Measurements from ENCODE around the gene VPS54.
"Not testable (repeated sequence)": the region's sequence is repeated elsewhere in the genome, so short reads cannot be mapped to it uniquely, and the experiment has no call there.

The VPS54 gene

DNA sequence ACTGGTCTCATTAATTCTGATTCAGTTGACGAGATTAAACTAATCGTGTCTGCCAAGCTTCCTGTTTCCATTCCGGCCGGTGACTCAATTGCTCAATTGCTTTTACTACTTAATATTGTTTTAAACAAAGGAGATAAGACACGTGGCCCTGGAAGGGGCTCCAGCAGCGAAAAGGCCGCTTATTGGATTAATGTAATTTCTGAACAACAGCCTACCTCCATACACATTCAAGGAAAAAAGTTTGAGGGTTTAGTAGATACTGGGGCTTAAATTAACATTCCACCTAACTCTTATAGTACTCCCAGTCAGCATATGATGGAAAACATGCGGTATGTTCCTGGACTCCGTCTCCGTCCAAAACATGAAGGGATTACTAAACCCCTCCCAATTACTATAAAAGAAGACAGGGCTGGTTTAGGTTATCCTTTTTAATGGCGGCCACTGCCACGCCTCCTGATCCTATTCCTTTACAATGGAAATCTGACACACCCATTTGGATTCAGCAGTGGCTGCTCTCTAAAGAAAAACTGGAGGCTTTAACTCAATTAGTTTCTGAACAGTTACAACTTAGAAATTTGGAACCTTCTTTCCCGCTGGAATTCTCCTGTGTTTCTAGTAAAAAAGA lies 27.1 kb downstream of the VPS54 start:
- H3K4me3 ChIP-seq (ENCODE audit: low read length): no peak overlapping the region
- DNase-seq (ENCODE audit: low read depth): no peak
- no peak for TF ChIP-seq CTCF (IDR thresholded peaks at IDR 0.05; ENCODE audit: insufficient read depth, low read depth, low read length, missing control alignments)

GRCh38 chr2:63991173-63991999 lies 27.8 kb downstream of the VPS54 start:
- not testable (repeated sequence) for DNase-seq (ENCODE audit: low read depth); H3K4me3 ChIP-seq (ENCODE audit: low read length)

GRCh38 chr2:63990072-63990471 lies 29.2 kb downstream of the VPS54 start:
- no peak overlapping the region for H3K4me3 ChIP-seq (ENCODE audit: low read length)
- TF ChIP-seq CTCF (IDR thresholded peaks at IDR 0.05; ENCODE audit: insufficient read depth, low read depth, low read length, missing control alignments): no peak
- no peak for DNase-seq (ENCODE audit: low read depth)

GRCh38 chr2:63988842-63989436 lies 30.3 kb downstream of the VPS54 start:
- not testable (repeated sequence) for DNase-seq (ENCODE audit: low read depth)

DNA sequence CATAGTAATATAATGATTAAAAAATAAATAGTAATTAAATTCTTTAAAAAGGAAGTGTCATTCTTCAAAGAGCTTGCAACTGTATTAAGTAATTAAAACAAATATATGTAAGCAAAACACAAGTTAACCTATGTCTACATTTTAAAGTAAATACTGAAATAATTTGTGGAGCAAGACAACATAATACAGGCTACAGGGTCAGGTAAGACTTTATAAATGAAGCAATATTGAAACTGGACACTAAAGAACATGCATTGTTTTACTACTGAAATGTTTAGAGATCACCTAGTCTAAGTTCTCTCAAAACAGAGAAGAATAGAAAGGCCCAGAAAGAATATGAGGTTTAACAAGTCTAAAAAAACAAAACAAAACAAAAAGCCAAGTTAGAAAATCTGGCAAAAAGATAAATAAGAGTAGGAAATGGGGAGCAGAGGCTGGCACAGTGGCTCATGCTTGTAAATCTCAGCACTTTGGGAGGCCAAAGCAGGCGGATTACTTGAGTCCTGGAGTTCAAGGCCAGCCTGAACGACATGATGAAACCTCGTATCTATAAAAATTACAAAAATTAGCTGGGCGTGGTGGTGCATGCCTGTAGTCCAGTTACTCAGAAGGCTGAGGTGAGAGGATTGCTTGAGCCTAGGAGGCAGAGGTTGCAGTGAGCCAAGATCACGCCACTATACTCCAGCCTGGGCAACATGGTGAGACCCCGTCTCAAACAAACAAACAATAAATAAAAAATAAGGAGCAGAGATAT lies 34.4 kb downstream of the VPS54 start:
- no peak for TF ChIP-seq CTCF (IDR thresholded peaks at IDR 0.05; ENCODE audit: insufficient read depth, low read depth, low read length, missing control alignments)
- H3K4me3 ChIP-seq (ENCODE audit: low read length): no peak overlapping the region
- DNase-seq (ENCODE audit: low read depth): no peak

More at GRCh38 chr2:63988842-63989436, 30.3 kb downstream of the VPS54 start:
- H3K4me3 ChIP-seq (ENCODE audit: low read length): not testable (repeated sequence)

DNA sequence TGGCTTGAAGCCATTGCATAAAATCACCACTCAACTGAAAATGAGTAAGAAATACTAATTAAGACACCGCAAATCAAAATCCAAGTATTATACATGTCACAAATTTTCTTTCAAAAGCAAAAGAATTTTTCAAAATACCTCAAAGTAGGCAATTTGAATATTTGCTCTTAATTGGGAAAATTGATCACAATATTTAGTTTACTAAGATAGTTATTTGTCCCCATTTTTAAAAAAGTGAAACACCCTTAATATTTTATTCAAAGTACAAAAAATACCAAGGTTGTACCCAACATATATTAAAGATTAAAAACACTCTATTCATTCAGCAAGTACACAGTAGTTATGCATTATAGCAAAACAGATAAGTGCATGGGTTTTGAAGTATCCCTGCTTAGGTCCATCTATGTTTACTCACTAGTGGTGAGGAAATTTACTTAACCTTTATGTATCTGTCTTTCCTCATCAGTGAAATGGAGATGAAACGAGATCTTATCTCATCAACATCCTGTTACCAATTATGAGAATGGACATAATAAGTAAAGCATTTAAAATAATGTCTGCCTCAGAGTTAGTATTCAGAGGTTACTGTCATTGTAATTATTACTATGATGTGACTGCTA lies 35.1 kb downstream of the VPS54 start:
- no peak for DNase-seq (ENCODE audit: low read depth)
- no peak for TF ChIP-seq CTCF (IDR thresholded peaks at IDR 0.05; ENCODE audit: insufficient read depth, low read depth, low read length, missing control alignments)
- no peak overlapping the region for H3K4me3 ChIP-seq (ENCODE audit: low read length)

DNA sequence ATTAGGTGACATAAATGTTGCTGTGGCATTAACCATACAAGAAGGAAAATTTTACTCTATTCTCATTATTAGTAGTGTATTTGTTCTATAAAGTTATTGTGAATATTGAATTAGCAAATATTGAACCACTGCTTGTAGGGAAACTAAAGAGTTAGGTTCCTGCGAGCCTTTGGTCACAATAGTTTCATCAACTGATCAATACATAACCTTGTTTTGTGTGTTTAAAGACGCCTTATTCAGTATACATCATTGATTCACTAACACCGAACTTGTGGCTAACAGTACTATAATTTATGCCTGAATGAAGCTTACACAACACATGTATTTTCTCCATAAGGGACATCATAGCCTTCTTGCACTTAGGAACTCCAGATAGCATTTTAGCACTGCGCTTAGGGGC lies 36.9 kb downstream of the VPS54 start:
- DNase-seq (ENCODE audit: low read depth): no peak
- TF ChIP-seq CTCF (IDR thresholded peaks at IDR 0.05; ENCODE audit: insufficient read depth, low read depth, low read length, missing control alignments): no peak
- no peak overlapping the region for H3K4me3 ChIP-seq (ENCODE audit: low read length)
